ENCODE data around the gene PAX1.

Gene PAX1

DNA sequence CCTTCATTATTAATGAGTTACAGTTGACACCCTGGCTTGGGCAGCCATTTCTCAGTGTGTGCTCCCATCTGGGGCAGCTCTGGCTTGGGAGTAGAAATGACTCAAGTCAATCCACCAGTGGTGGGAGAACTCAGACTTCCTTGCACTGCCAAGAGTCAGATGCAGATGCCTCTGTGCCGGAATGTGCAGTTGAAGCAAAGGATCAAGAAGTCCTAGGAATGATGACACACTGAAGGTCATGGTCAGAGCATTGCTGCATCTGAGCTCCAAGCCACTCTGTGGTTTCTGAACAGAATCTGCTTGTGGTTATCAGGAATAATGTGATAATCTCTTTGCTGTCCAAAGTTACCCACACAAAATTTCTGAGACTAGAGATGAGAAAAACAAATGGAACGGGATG, 19.5 kb upstream of the PAX1 start:
- H3K4me3 ChIP-seq (ENCODE audit: low read depth, low read length), result no peak overlapping the region
- no peak for DNase-seq (ENCODE audit: low read depth)
- TF ChIP-seq, protein P1, sequence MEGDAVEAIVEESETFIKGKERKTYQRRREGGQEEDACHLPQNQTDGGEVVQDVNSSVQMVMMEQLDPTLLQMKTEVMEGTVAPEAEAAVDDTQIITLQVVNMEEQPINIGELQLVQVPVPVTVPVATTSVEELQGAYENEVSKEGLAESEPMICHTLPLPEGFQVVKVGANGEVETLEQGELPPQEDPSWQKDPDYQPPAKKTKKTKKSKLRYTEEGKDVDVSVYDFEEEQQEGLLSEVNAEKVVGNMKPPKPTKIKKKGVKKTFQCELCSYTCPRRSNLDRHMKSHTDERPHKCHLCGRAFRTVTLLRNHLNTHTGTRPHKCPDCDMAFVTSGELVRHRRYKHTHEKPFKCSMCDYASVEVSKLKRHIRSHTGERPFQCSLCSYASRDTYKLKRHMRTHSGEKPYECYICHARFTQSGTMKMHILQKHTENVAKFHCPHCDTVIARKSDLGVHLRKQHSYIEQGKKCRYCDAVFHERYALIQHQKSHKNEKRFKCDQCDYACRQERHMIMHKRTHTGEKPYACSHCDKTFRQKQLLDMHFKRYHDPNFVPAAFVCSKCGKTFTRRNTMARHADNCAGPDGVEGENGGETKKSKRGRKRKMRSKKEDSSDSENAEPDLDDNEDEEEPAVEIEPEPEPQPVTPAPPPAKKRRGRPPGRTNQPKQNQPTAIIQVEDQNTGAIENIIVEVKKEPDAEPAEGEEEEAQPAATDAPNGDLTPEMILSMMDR (IDR thresholded peaks at IDR 0.05; ENCODE audit: control insufficient read depth, extremely low read depth, insufficient read depth), result no peak

DNA sequence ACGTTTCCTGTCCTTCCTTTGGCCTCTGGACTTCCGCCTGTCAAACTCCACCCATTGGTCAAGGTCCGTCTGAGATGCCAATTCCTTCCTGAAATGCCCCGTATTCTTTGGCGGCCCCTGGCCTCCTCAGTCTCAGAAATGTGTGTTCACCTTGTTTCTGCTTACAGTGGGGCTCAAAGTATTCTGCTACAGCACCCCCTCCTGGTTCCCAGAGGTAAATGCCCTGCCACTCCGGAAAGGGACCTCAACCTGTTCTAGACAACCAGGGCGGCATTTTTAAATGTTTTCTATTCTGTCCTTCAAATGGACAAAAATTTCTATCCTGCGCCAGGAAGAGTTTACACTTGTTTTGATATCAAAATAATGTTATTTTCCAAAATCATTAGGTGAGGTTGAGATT, 12.1 kb upstream of the PAX1 start:
- no peak for DNase-seq (ENCODE audit: low read depth)
- no peak overlapping the region for H3K4me3 ChIP-seq (ENCODE audit: low read depth, low read length)
- TF ChIP-seq, protein P1 (IDR thresholded peaks at IDR 0.05; ENCODE audit: control insufficient read depth, extremely low read depth, insufficient read depth), result peak; percentile 79

DNA sequence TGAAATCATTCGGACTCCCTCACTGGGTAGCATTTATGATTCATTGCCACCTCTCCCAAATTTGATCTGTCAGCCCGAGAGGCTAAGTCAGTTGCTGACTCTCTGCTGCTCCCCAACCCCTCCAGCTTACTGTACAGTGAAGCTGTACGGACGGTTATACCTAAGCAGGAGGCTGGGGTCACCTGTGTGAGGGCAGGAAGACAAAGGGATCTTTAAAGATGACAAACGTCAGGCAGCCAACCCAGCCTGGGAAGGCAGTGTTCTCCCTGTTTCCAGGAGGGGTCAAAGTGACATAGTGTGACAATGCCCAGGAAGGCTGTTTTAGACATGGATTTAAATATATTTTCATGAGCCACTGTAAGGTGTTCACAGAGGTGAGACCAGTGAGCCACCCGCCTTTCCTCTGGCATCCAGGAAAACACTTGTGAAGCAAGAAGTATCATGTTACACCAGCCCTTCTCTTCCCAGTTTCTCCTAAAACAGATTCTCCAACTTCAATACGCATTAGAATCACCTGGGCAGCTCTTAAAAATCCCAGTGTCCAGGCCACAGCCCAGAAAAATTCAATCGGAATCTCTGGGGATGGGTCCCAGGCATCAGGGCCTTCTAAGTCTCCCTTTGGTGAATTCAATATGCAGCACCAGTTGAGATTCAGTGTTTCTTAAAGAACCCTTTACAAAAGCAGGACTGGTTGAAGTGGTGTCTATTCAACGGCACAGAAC, 6.8 kb upstream of the PAX1 start:
- DNase-seq (ENCODE audit: low read depth), result no peak
- TF ChIP-seq, protein P1 (IDR thresholded peaks at IDR 0.05; ENCODE audit: control insufficient read depth, extremely low read depth, insufficient read depth), result no peak
- H3K4me3 ChIP-seq (ENCODE audit: low read depth, low read length), result no peak overlapping the region

DNA sequence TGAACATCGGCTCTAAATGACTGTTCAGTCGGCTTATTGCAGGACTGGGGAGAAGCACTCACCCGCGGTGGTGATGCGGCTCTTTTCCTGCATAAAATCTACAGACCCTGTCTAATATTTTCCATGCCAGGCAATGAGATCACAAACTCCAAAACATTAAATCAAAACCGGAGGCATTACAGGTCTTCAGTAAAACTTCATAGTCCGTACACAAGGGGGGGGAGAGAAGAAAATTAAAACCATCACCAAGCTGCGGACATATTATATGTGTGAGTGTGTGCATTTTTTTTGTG, 6.3 kb upstream of the PAX1 start:
- TF ChIP-seq, protein P1 (IDR thresholded peaks at IDR 0.05; ENCODE audit: control insufficient read depth, extremely low read depth, insufficient read depth), result no peak
- no peak overlapping the region for H3K4me3 ChIP-seq (ENCODE audit: low read depth, low read length)
- no peak for DNase-seq (ENCODE audit: low read depth)

DNA sequence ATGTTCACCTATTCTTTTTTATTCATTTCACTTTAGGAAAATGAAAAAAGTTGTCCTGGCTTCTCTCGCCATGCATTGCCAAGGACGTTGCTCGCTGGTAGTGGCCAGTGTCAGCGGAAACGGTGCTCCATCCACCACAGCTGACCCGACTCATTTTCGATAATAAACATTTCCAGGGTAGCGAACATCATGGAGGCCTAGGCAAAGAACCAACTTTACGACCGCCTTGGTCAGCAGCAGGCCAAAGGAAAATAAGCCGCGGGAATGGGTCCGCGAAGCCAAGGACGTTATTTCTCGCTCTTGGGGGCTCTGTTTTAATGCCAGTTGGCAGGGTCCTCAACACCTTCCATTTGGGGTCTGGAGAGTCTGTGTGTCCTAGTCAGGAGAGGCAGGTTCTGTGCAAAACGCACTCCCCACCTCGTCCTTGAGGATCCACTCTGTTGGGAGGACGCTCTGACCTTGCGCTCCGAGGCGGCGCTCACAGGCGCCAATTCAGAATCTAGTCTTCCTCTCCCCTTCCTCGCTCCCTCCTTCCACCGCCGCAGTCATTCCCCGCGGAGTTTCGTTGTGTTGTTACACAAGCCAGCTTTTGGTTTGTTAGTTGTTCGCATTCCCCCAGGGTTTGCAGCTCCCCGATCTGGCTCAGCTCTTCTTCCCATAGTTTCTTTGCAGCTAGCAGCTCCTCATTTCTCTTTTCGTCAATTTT, 4.1 kb upstream of the PAX1 start:
- TF ChIP-seq, protein P1 (IDR thresholded peaks at IDR 0.05; ENCODE audit: control insufficient read depth, extremely low read depth, insufficient read depth), result no peak
- no peak for DNase-seq (ENCODE audit: low read depth)
- no peak overlapping the region for H3K4me3 ChIP-seq (ENCODE audit: low read depth, low read length)

DNA sequence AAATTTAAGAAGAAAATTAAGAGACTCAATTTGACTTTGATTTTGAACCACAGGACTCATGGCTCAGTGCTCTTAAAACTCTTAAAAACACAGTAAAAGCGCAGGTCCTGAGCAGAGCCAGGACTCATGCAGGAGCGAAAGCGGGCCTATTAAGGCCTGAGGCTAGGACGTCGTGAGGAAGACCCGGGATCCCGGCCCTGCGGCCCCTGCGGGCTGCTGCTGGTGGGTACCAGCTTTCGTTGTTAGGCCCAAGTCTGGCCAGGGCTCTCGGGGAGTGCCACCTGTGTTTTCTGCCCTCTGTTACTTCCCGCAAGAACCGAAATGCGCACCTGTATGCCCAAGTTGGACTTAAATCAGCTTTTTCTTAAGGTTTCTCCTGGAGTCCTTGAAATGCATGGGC, 3.4 kb upstream of the PAX1 start:
- no peak overlapping the region for H3K4me3 ChIP-seq (ENCODE audit: low read depth, low read length)
- TF ChIP-seq, protein P1 (IDR thresholded peaks at IDR 0.05; ENCODE audit: control insufficient read depth, extremely low read depth, insufficient read depth), result no peak
- DNase-seq (ENCODE audit: low read depth), result no peak

Data from LNCaP clone FGC (cell line).